Mesothelial cell of epicardium (in vitro differentiated cells): ENCODE data around the gene TMEM132C. TPM values are rescaled to one million over a fixed set of nuclear protein-coding genes. Genes with fewer than 3 reads are reported as not detected.

Experiments
- DNase-seq, 2 experiments: peaks; one replicate each; pipeline ENCODE4 v3.0.0; 2021; ENCODE audit warnings: low spot score in 2 of 2; ENCODE audit not compliant: unreplicated experiment in 2 of 2
- H3K27ac Mint-ChIP-seq: 2 replicates; pipeline ENCODE4 v1.8.0; 2021; ENCODE audit warnings: mixed read lengths
- H3K27me3 Mint-ChIP-seq: 2 replicates; pipeline ENCODE4 v1.8.0; 2021; ENCODE audit warnings: low read depth, mixed read lengths
- H3K36me3 Mint-ChIP-seq: 2 replicates; pipeline ENCODE4 v1.8.0; 2021; ENCODE audit warnings: mixed read lengths
- H3K4me1 Mint-ChIP-seq: 2 replicates; pipeline ENCODE4 v1.8.0; 2021; ENCODE audit warnings: mixed read lengths
- H3K4me3 Mint-ChIP-seq: 2 replicates; pipeline ENCODE4 v1.8.0; 2021; ENCODE audit warnings: mild to moderate bottlenecking, moderate library complexity, mixed read lengths
- H3K9me3 Mint-ChIP-seq: 2 replicates; pipeline ENCODE4 v1.8.0; 2021; ENCODE audit warnings: mixed read lengths
- total RNA-seq: library from RNA; stranded (reverse); gene quantifications from 3 replicates; pipeline ENCODE4 v1.2.1, GENCODE V29; 2021
- TF ChIP-seq, protein P1 (sequence below): fragments of 200-600 bp; sonication (generic); IDR thresholded peaks from one replicate; pipeline ENCODE4 v1.5.0; 2021; ENCODE audit warnings: antibody characterized with exemption; ENCODE audit not compliant: unreplicated experiment

The TMEM132C gene
- total RNA-seq, 1 donor from 2014 or later, result 25.5 TPM

DNA sequence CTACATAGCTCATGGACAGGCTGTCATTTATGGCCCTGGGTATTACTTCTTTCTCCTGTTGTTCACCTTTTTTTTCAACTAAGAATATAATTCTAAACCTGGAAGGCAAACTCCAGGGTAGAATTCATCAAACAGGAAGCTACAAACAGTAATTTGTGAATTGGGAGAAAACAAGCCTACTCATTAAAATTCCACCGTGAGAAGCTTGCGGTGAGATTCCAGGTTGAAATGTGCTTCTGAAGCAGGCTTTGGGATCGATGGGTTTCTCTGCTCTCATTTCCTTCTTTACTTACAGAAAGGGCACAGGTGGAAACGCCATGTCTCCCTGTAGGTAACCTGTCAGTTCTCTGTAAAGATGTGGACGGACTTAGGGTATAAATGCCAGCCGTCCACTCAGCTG lies 257.5 kb downstream of the TMEM132C start:
- Mint-ChIP-seq H3K36me3 (peaks cover 4% of the 10 kb centered on the region), H3K9me3 (peaks cover 26% of the 10 kb centered on the region), H3K4me3 (no peak overlapping the region), H3K27ac (no peak overlapping the region), H3K27me3 (no peaks in the 10 kb centered on the region), H3K4me1 (no peaks in the 10 kb centered on the region)
- DNase-seq, result no peak
- TF ChIP-seq, protein P1, sequence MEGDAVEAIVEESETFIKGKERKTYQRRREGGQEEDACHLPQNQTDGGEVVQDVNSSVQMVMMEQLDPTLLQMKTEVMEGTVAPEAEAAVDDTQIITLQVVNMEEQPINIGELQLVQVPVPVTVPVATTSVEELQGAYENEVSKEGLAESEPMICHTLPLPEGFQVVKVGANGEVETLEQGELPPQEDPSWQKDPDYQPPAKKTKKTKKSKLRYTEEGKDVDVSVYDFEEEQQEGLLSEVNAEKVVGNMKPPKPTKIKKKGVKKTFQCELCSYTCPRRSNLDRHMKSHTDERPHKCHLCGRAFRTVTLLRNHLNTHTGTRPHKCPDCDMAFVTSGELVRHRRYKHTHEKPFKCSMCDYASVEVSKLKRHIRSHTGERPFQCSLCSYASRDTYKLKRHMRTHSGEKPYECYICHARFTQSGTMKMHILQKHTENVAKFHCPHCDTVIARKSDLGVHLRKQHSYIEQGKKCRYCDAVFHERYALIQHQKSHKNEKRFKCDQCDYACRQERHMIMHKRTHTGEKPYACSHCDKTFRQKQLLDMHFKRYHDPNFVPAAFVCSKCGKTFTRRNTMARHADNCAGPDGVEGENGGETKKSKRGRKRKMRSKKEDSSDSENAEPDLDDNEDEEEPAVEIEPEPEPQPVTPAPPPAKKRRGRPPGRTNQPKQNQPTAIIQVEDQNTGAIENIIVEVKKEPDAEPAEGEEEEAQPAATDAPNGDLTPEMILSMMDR, result no peak

DNA sequence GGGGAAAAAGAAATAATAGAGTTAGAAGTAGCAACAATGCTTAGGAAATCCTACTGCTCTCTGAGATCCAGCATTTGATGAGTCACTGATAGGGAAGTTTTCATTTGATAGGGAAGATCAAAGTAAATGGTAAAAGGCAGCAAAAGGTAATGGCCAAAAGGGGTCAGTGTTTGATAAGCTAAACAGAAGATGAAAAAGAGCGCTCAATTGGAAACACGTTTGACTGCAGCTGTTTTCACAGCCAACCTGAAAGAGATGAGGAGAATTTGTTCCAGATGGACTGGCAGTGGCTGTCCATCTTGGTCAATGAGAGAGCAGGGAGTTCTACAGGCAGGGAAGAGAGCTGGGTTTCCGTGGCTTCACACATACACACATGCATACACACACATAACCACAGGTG lies 264.2 kb downstream of the TMEM132C start:
- no peak for DNase-seq
- TF ChIP-seq, protein P1, result no peak
- H3K27me3 Mint-ChIP-seq, result no peaks in the 10 kb centered on the region
- no peaks in the 10 kb centered on the region for H3K9me3 Mint-ChIP-seq
- no peak overlapping the region for H3K27ac Mint-ChIP-seq
- H3K4me1 Mint-ChIP-seq, result no peaks in the 10 kb centered on the region
- no peaks in the 10 kb centered on the region for H3K36me3 Mint-ChIP-seq
- H3K4me3 Mint-ChIP-seq, result no peak overlapping the region

DNA sequence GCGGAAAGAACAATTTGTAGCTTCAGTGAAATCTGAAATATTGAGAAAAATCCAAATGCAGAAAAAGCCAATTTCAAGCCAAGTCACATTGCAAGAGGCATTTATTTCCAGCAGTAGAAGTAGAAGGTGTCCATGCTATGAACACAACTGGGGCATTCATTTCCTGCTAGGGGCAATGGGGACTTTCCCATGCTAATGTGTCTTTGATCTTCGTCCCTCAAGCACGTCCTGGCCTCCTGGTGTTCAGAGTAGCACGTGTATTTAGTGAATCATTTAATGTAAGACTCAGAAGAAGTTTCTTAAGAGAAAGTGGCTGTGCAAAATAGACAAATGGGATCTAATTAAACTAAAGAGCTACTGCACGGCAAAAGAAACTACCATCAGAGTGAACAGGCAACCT lies 267.9 kb downstream of the TMEM132C start:
- Mint-ChIP-seq H3K36me3 (no peaks in the 10 kb centered on the region), H3K4me3 (no peak overlapping the region), H3K27ac (no peak overlapping the region), H3K27me3 (no peaks in the 10 kb centered on the region), H3K4me1 (no peaks in the 10 kb centered on the region), H3K9me3 (peaks cover 10% of the 10 kb centered on the region)
- TF ChIP-seq, protein P1, result no peak
- no peak for DNase-seq

DNA sequence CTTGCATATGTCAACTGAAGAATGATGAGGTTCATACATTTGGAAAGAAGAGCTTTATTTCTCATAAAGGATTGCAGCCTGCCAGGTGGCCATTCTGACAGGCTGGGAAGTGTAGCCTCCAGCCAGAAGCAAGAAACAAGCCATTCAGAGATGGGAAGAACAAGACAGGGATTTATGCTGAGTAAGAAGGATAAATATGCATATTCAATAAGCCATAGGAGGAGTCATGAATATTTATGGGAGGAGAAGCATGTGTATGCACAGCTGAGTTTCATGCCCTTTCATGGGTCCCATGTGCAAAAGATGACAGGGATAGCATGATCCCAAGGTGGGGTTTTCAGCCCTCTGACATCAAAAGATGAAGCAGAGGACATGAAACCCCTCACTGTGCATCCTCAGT lies 269.8 kb downstream of the TMEM132C start:
- H3K27ac Mint-ChIP-seq, result no peak overlapping the region
- H3K9me3 Mint-ChIP-seq, result peaks cover 10% of the 10 kb centered on the region
- H3K4me1 Mint-ChIP-seq, result no peaks in the 10 kb centered on the region
- no peak for DNase-seq
- no peaks in the 10 kb centered on the region for H3K36me3 Mint-ChIP-seq
- no peaks in the 10 kb centered on the region for H3K27me3 Mint-ChIP-seq
- no peak overlapping the region for H3K4me3 Mint-ChIP-seq
- TF ChIP-seq, protein P1, result no peak

DNA sequence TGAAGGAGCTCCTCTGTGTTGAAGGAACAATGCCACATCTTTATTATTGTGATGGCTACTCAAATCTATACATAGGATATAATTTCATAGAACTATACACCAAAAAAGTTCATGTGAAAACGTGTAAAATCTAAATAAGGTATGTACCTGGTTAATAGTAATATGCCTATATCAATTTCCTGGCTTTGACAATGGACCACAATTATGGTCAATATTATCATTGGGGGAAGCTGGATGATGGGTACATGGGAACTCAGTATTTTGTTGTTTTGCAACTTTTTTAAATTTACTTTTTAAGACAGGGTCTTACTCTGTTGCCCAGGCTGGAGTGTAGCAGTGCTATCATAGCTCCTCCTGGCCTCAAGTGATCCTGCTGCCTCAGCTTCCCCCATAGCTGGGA lies 270.7 kb downstream of the TMEM132C start:
- no peak for DNase-seq
- peaks cover 10% of the 10 kb centered on the region for H3K9me3 Mint-ChIP-seq
- no peak overlapping the region for H3K4me3 Mint-ChIP-seq
- H3K27me3 Mint-ChIP-seq, result no peaks in the 10 kb centered on the region
- H3K27ac Mint-ChIP-seq, result no peak overlapping the region
- TF ChIP-seq, protein P1, result no peak
- H3K4me1 Mint-ChIP-seq, result no peaks in the 10 kb centered on the region
- H3K36me3 Mint-ChIP-seq, result no peaks in the 10 kb centered on the region

DNA sequence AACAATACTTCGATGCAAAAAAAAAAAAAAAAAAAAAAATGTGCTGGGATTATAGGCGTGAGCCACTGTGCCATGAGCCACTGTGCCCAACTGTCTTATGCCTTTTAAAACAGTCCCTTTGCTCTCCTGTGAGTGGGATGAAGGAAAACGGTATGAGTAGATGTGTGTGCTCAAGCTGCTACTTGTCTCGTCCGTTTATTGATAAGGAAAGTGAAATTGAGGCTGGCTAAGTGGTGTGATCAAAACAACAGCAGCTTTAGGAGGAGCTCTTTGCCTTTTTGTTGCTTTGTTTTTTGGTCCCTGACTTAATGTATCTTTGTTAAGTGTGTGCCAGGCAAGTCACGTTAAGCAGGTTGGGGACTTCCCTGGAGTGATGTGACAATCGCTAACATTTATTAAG lies 275.9 kb downstream of the TMEM132C start:
- TF ChIP-seq, protein P1, result no peak
- H3K36me3 Mint-ChIP-seq, result no peaks in the 10 kb centered on the region

More for the DNA sequence above, 275.9 kb downstream of the TMEM132C start:
- H3K9me3 Mint-ChIP-seq, result no peaks in the 10 kb centered on the region
- no peak overlapping the region for H3K4me3 Mint-ChIP-seq
- DNase-seq, result no peak
- no peak overlapping the region for H3K27ac Mint-ChIP-seq
- H3K27me3 Mint-ChIP-seq, result no peaks in the 10 kb centered on the region
- H3K4me1 Mint-ChIP-seq, result no peaks in the 10 kb centered on the region
